HG03280 (cell line): ENCODE data around the gene ANGPTL1.

Experiments used
- ATAC-seq: cut with Tn5 transposase; IDR thresholded peaks from one replicate; pipeline ENCODE4 v1.9.1; 2021; ENCODE audit warnings: mild to moderate bottlenecking, moderate library complexity; ENCODE audit not compliant: unreplicated experiment

The ANGPTL1 gene

GRCh38 chr1:178870944-178871343 is at the start of gene ANGPTL1:
ANGPTL1 (minus strand) TSS chr1:178871077; CDS start chr1:178865776, 5,301 bp downstream.
- no peak for ATAC-seq

GRCh38 chr1:178919581-178919980 is 48.7 kb upstream of the ANGPTL1 start:
- no peak for ATAC-seq

- ATAC-seq, result no peak
Observed at GRCh38 chr1:178918955-178919354, 48.1 kb upstream of the ANGPTL1 start.

GRCh38 chr1:178918308-178918707 is 47.4 kb upstream of the ANGPTL1 start:
- no peak for ATAC-seq

- no peak for ATAC-seq
Observed at GRCh38 chr1:178916448-178917174, 45.7 kb upstream of the ANGPTL1 start.

GRCh38 chr1:178912597-178912996 is 41.7 kb upstream of the ANGPTL1 start:
- no peak for ATAC-seq

GRCh38 chr1:178910023-178910422 is 39.1 kb upstream of the ANGPTL1 start:
- ATAC-seq, result no peak

GRCh38 chr1:178908358-178908757 is 37.5 kb upstream of the ANGPTL1 start:
- no peak for ATAC-seq

GRCh38 chr1:178901482-178902125 is 30.7 kb upstream of the ANGPTL1 start:
- no peak for ATAC-seq

- ATAC-seq, result no peak
Observed at GRCh38 chr1:178899402-178899801, 28.5 kb upstream of the ANGPTL1 start.

- ATAC-seq, result no peak
Observed at GRCh38 chr1:178898401-178898800, 27.5 kb upstream of the ANGPTL1 start.

- ATAC-seq, result no peak
Observed at GRCh38 chr1:178895928-178896327, 25.1 kb upstream of the ANGPTL1 start.

- no peak for ATAC-seq
Observed at GRCh38 chr1:178886551-178886950, 15.7 kb upstream of the ANGPTL1 start.

GRCh38 chr1:178885869-178886268 is 15.0 kb upstream of the ANGPTL1 start:
- no peak for ATAC-seq

GRCh38 chr1:178881950-178882349 is 11.1 kb upstream of the ANGPTL1 start:
- ATAC-seq, result no peak

- ATAC-seq, result no peak
Observed at GRCh38 chr1:178877896-178878295, 7.0 kb upstream of the ANGPTL1 start.

- no peak for ATAC-seq
Observed at GRCh38 chr1:178875936-178876335, 5.1 kb upstream of the ANGPTL1 start.

- ATAC-seq, result no peak
Observed at GRCh38 chr1:178874966-178875365, 4.1 kb upstream of the ANGPTL1 start.

- ATAC-seq, result no peak
Observed at GRCh38 chr1:178871551-178872320, 859 bp upstream of the ANGPTL1 start.

- ATAC-seq, result no peak
Observed at GRCh38 chr1:178870221-178870620, 656 bp downstream of the ANGPTL1 start.

- ATAC-seq, result no peak
Observed at GRCh38 chr1:178869119-178869697, 1.7 kb downstream of the ANGPTL1 start.
